B cell (primary cell): ENCODE results near the gene JAM2.

Experiments
- EZH2 ChIP-seq: IDR thresholded peaks from 2 replicates; pipeline ENCODE4 v1.6.1; 2012; ENCODE audit warnings: borderline replicate concordance, low read depth, mild to moderate bottlenecking, moderate library complexity, low read length; ENCODE audit not compliant: insufficient read depth, poor library complexity, severe bottlenecking
- TF ChIP-seq, protein P1 (sequence below): fragments of 200-600 bp; IDR thresholded peaks from one replicate; pipeline ENCODE4 v1.8.0; 2022; ENCODE audit warnings: antibody characterized with exemption, mild to moderate bottlenecking

DNA sequence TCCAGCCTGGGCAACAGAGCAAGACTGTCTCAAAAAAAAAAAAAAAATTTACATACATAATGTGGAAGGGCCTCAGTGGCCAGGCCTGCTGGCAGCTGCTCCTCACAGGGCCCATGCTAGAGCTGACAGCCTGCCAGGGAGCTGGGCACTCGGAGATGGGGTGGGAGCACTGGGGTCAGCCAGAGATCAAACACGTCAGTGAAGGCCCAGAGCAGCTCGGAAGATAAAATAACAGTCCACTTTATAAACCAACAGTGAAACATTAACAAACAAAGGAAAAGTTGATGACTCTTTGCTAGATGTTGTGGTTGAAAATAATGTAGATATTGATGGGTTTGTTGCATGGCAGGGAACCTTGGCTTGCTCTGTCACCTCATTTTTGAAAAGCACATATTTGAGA, 52.9 kb downstream of the JAM2 start:
- TF ChIP-seq, protein P1, sequence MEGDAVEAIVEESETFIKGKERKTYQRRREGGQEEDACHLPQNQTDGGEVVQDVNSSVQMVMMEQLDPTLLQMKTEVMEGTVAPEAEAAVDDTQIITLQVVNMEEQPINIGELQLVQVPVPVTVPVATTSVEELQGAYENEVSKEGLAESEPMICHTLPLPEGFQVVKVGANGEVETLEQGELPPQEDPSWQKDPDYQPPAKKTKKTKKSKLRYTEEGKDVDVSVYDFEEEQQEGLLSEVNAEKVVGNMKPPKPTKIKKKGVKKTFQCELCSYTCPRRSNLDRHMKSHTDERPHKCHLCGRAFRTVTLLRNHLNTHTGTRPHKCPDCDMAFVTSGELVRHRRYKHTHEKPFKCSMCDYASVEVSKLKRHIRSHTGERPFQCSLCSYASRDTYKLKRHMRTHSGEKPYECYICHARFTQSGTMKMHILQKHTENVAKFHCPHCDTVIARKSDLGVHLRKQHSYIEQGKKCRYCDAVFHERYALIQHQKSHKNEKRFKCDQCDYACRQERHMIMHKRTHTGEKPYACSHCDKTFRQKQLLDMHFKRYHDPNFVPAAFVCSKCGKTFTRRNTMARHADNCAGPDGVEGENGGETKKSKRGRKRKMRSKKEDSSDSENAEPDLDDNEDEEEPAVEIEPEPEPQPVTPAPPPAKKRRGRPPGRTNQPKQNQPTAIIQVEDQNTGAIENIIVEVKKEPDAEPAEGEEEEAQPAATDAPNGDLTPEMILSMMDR: no peak
- no peak for TF ChIP-seq EZH2
